ENCODE measurements around the gene SLC38A10. TPM values are rescaled to one million over a fixed set of nuclear protein-coding genes. Genes with fewer than 3 reads are reported as not detected.

SLC38A10 gene
- polyA plus RNA-seq, 1 of the 3 experiments (the other 2 are of a cell fraction): 82.2 TPM

DNA sequence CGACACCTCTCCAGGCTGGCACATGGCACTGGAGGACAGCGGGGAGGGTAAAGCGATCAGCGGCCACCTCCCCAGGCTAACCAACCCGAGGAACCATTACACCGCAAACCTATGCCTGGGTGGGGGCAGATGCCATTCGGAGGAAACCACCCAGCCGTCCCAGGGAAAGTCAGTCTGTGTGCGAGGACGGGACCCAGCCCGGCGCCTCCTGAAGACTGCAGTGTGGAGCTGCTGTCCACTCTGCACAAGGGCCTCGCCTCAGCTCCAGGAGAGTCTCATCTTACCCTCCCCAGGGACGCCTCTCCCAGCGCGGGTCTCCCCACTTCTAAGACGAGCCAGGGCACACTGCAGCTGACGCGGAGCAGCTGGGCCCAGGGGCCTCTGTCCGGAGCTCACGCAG is 8.0 kb downstream of the SLC38A10 start:
- Histone ChIP-seq H3K4me3 (ENCODE audit: low read depth in 2 of 2, low read length in 1 of 2) (no peak overlapping the region), H3F3A (replicated peaks; ENCODE audit: insufficient read depth) (no peaks in the 10 kb centered on the region), H3K4me2 (no peak overlapping the region), H3K4me1 (ENCODE audit: control insufficient read depth in 1 of 2, insufficient read depth in 2 of 2, low read depth in 1 of 2, low read length in 1 of 2) (peaks cover 0 to 4% of the 10 kb centered on the region in 2 experiments; a peak in 1 of 4 replicates), H4K20me1 (ENCODE audit: insufficient read depth) (peaks cover 59% of the 10 kb centered on the region), H3K9me3 (no peaks in the 10 kb centered on the region), H3K36me3 (replicated peaks in 1 of 2; ENCODE audit: control insufficient read depth in 1 of 2, insufficient read depth in 2 of 2, low read length in 1 of 2) (peaks cover 24 to 46% of the 10 kb centered on the region in 2 experiments), H3K9ac (no peak overlapping the region), H3K9me2 (no peaks in the 10 kb centered on the region), H3K79me2 (ENCODE audit: insufficient read depth) (peaks cover 77% of the 10 kb centered on the region), H2AFZ (ENCODE audit: low read depth) (no peak overlapping the region), H3K27me3 (ENCODE audit: insufficient read depth) (no peaks in the 10 kb centered on the region), H3K27ac (ENCODE audit: low read depth in 2 of 2, low read length in 1 of 2) (no peak overlapping the region)
- CTCF ChIA-PET: interaction anchor here (1.0 to 1.7 kb wide), 4 partner anchors 23 to 55 kb away, joined by 3 to 5 read pairs (median 4); no protein-coding TSS in a partner anchor
- TF ChIP-seq EZH2phosphoT487 (IDR thresholded peaks at IDR 0.05; ENCODE audit: borderline replicate concordance, low read depth) (no peak), NFIC (IDR thresholded peaks at IDR 0.05; ENCODE audit: borderline replicate concordance) (no peak)
- TF ChIP-seq, protein P1, sequence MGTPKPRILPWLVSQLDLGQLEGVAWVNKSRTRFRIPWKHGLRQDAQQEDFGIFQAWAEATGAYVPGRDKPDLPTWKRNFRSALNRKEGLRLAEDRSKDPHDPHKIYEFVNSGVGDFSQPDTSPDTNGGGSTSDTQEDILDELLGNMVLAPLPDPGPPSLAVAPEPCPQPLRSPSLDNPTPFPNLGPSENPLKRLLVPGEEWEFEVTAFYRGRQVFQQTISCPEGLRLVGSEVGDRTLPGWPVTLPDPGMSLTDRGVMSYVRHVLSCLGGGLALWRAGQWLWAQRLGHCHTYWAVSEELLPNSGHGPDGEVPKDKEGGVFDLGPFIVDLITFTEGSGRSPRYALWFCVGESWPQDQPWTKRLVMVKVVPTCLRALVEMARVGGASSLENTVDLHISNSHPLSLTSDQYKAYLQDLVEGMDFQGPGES (IDR thresholded peaks at IDR 0.05; ENCODE audit: low read depth, low read length): no peak
- 92% methylated on average over 20 of the region's 21 CpGs for WGBS (ENCODE audit: low lambda C conversion rate)
- POLR2A ChIA-PET: no interaction called here
- no peak for DNase-seq

DNA sequence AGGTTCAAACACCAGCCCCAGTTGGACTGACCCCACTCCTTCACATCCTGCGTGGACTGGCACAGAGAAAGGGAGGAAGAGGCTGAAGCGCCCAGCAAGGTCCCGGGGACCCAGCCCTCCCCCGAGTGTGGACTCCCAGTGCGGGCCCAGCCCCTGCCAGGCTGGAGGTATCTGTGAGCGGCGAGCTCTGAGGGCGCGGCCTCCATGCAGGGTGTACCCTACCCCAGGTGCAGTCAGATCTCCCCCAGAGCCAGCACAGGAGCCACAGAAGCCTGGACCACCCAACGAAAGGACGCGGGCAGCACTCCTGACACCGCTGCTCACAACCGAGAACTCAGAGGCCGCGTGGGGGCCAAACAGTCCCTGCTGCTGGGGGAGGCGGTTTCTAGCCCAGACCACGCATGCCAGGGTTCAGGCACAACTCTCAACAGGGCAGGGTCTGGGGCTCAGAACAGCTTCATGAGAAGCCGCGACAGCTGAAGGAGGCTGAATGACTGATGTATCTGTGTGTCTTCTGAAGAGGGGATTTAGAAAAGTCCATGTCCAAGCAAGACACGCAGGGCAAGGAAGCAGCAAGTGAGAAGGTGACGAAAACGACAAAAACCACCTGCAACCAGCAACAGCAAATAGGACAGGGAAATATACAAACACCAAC is 8.5 kb downstream of the SLC38A10 start:
- POLR2A ChIA-PET: no interaction called here
- Histone ChIP-seq H2AFZ (ENCODE audit: low read depth) (no peak overlapping the region), H3K9ac (no peak overlapping the region), H3F3A (replicated peaks; ENCODE audit: insufficient read depth) (no peaks in the 10 kb centered on the region), H3K9me2 (no peaks in the 10 kb centered on the region), H3K4me3 (ENCODE audit: low read depth in 2 of 2, low read length in 1 of 2) (no peak overlapping the region), H4K20me1 (ENCODE audit: insufficient read depth) (peaks cover 58% of the 10 kb centered on the region), H3K4me2 (no peak overlapping the region), H3K79me2 (ENCODE audit: insufficient read depth) (peaks cover 72% of the 10 kb centered on the region), H3K27me3 (ENCODE audit: insufficient read depth) (no peaks in the 10 kb centered on the region), H3K27ac (ENCODE audit: low read depth in 2 of 2, low read length in 1 of 2) (no peak overlapping the region), H3K36me3 (replicated peaks in 1 of 2; ENCODE audit: control insufficient read depth in 1 of 2, insufficient read depth in 2 of 2, low read length in 1 of 2) (peaks cover 24 to 51% of the 10 kb centered on the region in 2 experiments), H3K9me3 (no peaks in the 10 kb centered on the region), H3K4me1 (ENCODE audit: control insufficient read depth in 1 of 2, insufficient read depth in 2 of 2, low read depth in 1 of 2, low read length in 1 of 2) (peaks cover 0 to 2% of the 10 kb centered on the region in 2 experiments; a peak in 1 of 4 replicates)
- TF ChIP-seq ELF1 (IDR thresholded peaks at IDR 0.05): no peak
- TF ChIP-seq FOXM1 (IDR thresholded peaks at IDR 0.05; ENCODE audit: low read depth): no peak
- no peak for TF ChIP-seq NFIC (IDR thresholded peaks at IDR 0.05; ENCODE audit: borderline replicate concordance)
- TF ChIP-seq TAF1 (IDR thresholded peaks at IDR 0.05; ENCODE audit: borderline replicate concordance, low read depth, low read length): no peak
- no peak for TF ChIP-seq FOSL2 (IDR thresholded peaks at IDR 0.05; ENCODE audit: borderline replicate concordance, low read depth)
- no peak for TF ChIP-seq TCF12 (IDR thresholded peaks at IDR 0.05)
- TF ChIP-seq, protein P2, sequence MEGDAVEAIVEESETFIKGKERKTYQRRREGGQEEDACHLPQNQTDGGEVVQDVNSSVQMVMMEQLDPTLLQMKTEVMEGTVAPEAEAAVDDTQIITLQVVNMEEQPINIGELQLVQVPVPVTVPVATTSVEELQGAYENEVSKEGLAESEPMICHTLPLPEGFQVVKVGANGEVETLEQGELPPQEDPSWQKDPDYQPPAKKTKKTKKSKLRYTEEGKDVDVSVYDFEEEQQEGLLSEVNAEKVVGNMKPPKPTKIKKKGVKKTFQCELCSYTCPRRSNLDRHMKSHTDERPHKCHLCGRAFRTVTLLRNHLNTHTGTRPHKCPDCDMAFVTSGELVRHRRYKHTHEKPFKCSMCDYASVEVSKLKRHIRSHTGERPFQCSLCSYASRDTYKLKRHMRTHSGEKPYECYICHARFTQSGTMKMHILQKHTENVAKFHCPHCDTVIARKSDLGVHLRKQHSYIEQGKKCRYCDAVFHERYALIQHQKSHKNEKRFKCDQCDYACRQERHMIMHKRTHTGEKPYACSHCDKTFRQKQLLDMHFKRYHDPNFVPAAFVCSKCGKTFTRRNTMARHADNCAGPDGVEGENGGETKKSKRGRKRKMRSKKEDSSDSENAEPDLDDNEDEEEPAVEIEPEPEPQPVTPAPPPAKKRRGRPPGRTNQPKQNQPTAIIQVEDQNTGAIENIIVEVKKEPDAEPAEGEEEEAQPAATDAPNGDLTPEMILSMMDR (IDR thresholded peaks at IDR 0.05): no peak
- TF ChIP-seq SMC3 (IDR thresholded peaks at IDR 0.05; ENCODE audit: low read depth, low read length): no peak
- TF ChIP-seq, protein P3, sequence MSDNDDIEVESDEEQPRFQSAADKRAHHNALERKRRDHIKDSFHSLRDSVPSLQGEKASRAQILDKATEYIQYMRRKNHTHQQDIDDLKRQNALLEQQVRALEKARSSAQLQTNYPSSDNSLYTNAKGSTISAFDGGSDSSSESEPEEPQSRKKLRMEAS (IDR thresholded peaks at IDR 0.05; ENCODE audit: low read depth): no peak
- TF ChIP-seq JUND (IDR thresholded peaks at IDR 0.05): no peak
- TF ChIP-seq MEF2A (IDR thresholded peaks at IDR 0.05; ENCODE audit: borderline replicate concordance, low read depth): no peak
- TF ChIP-seq FOXJ3 (CRISPR knock-in tag; IDR thresholded peaks at IDR 0.05): no peak
- TF ChIP-seq RXRA (IDR thresholded peaks at IDR 0.05; ENCODE audit: borderline replicate concordance, low read depth): no peak
- TF ChIP-seq MXI1 (IDR thresholded peaks at IDR 0.05; ENCODE audit: low read depth, low read length): no peak
- TF ChIP-seq EZH2phosphoT487 (IDR thresholded peaks at IDR 0.05; ENCODE audit: borderline replicate concordance, low read depth): no peak
- CTCF ChIA-PET: interaction anchor here (1.3 kb wide), 1 partner anchor 34 kb away, joined by 4 read pairs; no protein-coding TSS in a partner anchor
- no peak for DNase-seq
- 96% methylated on average over 23 of the region's 23 CpGs for WGBS (ENCODE audit: low lambda C conversion rate)

All from SK-N-SH (cell line).